OCI-LY7 (cell line): ENCODE results near the gene DNMBP.

Experiments
- EZH2phosphoT487 ChIP-seq: fragments of 200-600 bp; sonication (generic); IDR thresholded peaks from 2 replicates; pipeline ENCODE4 v1.6.1; 2018; ENCODE audit warnings: low read depth, borderline replicate concordance, mild to moderate bottlenecking, mixed run types, antibody characterized with exemption, low read length, moderate library complexity, mixed read lengths
- TF ChIP-seq, protein P1 (sequence below): fragments of 200-600 bp; sonication (generic); conservative IDR thresholded peaks from 2 replicates; pipeline ENCODE4 v1.5.1; 2014; ENCODE audit warnings: mild to moderate bottlenecking, antibody characterized with exemption, low read length, moderate library complexity, mixed read lengths

DNA sequence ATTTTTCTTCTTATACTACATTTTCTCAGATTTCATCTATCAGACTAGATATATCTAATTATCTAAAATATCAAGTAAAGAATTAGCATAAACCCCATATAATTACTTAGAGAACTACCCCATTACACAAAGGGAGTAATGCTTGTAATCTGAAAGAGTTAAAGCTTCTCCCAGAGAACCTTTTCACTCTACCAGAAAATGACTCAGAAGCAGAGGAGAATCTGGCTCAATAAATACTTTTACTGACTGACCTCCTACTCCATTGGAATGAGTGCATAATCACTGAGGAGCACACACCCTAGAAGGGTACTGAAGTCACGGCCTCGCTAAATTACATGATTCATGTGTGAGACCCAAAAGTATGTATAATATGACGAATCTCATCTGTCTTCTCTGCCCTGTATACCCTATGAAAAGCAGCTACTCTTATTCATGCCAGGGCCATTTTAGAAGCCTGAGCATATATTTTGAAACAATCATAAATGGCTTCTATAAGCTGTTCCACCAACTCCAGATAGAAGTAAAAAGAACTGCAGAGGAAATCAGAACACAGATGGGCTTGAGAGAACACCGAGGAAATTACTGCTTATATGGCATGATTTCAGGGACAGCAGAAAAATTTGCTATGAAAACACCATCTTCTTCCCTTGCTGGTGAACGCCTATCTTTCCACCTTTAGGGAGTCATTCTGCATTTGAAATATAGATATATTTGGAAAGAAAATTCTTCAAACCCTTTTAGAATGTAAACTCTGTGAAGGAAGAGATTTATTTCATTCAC lies 32.7 kb downstream of the DNMBP start:
- no peak for TF ChIP-seq EZH2phosphoT487
- TF ChIP-seq, protein P1, sequence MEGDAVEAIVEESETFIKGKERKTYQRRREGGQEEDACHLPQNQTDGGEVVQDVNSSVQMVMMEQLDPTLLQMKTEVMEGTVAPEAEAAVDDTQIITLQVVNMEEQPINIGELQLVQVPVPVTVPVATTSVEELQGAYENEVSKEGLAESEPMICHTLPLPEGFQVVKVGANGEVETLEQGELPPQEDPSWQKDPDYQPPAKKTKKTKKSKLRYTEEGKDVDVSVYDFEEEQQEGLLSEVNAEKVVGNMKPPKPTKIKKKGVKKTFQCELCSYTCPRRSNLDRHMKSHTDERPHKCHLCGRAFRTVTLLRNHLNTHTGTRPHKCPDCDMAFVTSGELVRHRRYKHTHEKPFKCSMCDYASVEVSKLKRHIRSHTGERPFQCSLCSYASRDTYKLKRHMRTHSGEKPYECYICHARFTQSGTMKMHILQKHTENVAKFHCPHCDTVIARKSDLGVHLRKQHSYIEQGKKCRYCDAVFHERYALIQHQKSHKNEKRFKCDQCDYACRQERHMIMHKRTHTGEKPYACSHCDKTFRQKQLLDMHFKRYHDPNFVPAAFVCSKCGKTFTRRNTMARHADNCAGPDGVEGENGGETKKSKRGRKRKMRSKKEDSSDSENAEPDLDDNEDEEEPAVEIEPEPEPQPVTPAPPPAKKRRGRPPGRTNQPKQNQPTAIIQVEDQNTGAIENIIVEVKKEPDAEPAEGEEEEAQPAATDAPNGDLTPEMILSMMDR: no peak
